HepG2 (cell line): ENCODE data around the gene NEK5. TPM values are rescaled to one million over a fixed set of nuclear protein-coding genes. Genes with fewer than 3 reads are reported as not detected.

ENCODE experiments used
- ATAC-seq: fragments of 200-7000 bp; cut with Tn5 transposase; 3 replicates; pipeline ENCODE4 v1.9.1; 2020; ENCODE audit warnings: mild to moderate bottlenecking, moderate library complexity
- BruUV-seq: library from RNA; stranded (reverse); fragments of 400-500 nt; replicated peaks from 2 replicates; lab custom pipeline; 2021; lab: Mats Ljungman, UMichigan
- CTCF ChIA-PET: fragments of 300-600 bp; formaldehyde crosslinking; extraction: SDS; loops from one replicate; lab custom pipeline; 2021; ENCODE audit warnings: low total read pairs, inconsistent platforms, low intra/inter-chr PET ratio; lab: Yijun Ruan, JAX
- POLR2A ChIA-PET: fragments of 350-600 bp; sonication (Branson Sonifier 250); formaldehyde crosslinking; loops from one replicate; lab custom pipeline; 2020; ENCODE audit warnings: antibody characterized with exemption, inconsistent platforms; lab: Yijun Ruan, JAX
- DNase-seq: peaks from one replicate; pipeline ENCODE4 v3.0.0-alpha.2; 2015; ENCODE audit warnings: low spot score
- FAIRE-seq: peaks from 3 replicates; lab custom pipeline; 2011; peaks lifted over from hg19 to GRCh38; lab: Jason Lieb, UNC
- H2AFZ ChIP-seq: one replicate; pipeline ENCODE4 v1.6.1; 2011; ENCODE audit warnings: low read length, inconsistent platforms
- H3K27ac ChIP-seq: fragments of 300-600 bp; 3 replicates; pipeline ENCODE4 v1.8.0; 2011; ENCODE audit warnings: mixed run types, mild to moderate bottlenecking, mixed read lengths, low read length, inconsistent platforms; ENCODE audit not compliant: insufficient read depth; ENCODE audit errors: extremely low read length
- H3K27me3 ChIP-seq, 2 experiments: fragments of 200-600 bp in 1 of 2; 2 replicates in 1 of 2; 3 replicates in 1 of 2; pipeline versions ENCODE4 v1.6.0 to v1.8.0; 2011; ENCODE audit warnings: low read length in 2 of 2, mild to moderate bottlenecking in 2 of 2, moderate library complexity in 2 of 2, inconsistent platforms in 1 of 2; ENCODE audit not compliant: insufficient read depth in 2 of 2, control insufficient read depth in 1 of 2
- H3K36me3 ChIP-seq, 2 experiments: fragments of 200-600 bp in 1 of 2; replicated peaks in 1 of 2; 2 replicates in 1 of 2; 3 replicates in 1 of 2; pipeline versions ENCODE4 v1.5.1 to v1.8.0; 2011; ENCODE audit warnings: low read length in 2 of 2, inconsistent platforms in 1 of 2; ENCODE audit not compliant: insufficient read depth in 2 of 2, control insufficient read depth in 1 of 2
- H3K4me1 ChIP-seq: 2 replicates; pipeline ENCODE4 v1.5.1; 2012; ENCODE audit warnings: low read length, inconsistent platforms; ENCODE audit not compliant: insufficient read depth
- H3K4me2 ChIP-seq: 2 replicates; pipeline ENCODE4 v1.6.0; 2011; ENCODE audit warnings: low read depth, low read length, inconsistent platforms
- H3K4me3 ChIP-seq, 3 experiments: fragments of 200-600 bp in 1 of 3; sonication (generic), shearing (Covaris generic) in 1 of 3; replicated peaks in 1 of 3; 2 replicates each; pipeline ENCODE4 v1.5.1; 2011 to 2016; ENCODE audit warnings: low read length in 3 of 3, inconsistent platforms in 2 of 3, low read depth in 2 of 3, mild to moderate bottlenecking in 2 of 3, control low read depth in 1 of 3, mixed read lengths in 1 of 3; ENCODE audit not compliant: insufficient read depth in 1 of 3
- H3K79me2 ChIP-seq: one replicate; pipeline ENCODE4 v1.6.1; 2011; ENCODE audit warnings: low read length, inconsistent platforms; ENCODE audit not compliant: insufficient read depth
- H3K9ac ChIP-seq: 2 replicates; pipeline ENCODE4 v1.6.0; 2011; ENCODE audit warnings: mild to moderate bottlenecking, low read depth, low read length, inconsistent platforms; ENCODE audit not compliant: insufficient read depth
- H3K9me3 ChIP-seq: 2 replicates; pipeline ENCODE4 v1.5.1; 2012; ENCODE audit warnings: mild to moderate bottlenecking, low read length
- H4K20me1 ChIP-seq: 2 replicates; pipeline ENCODE4 v1.6.0; 2011; ENCODE audit warnings: inconsistent platforms, mild to moderate bottlenecking, low read length, moderate library complexity; ENCODE audit not compliant: insufficient read depth
- GATAD1 ChIP-seq: IDR thresholded peaks from 2 replicates; pipeline ENCODE4 v1.6.1; 2016; ENCODE audit warnings: missing genetic modification reagents, missing compliant biosample characterization
- KAT7 ChIP-seq: IDR thresholded peaks from 2 replicates; pipeline ENCODE4 v1.6.1; 2018; ENCODE audit warnings: borderline replicate concordance, missing compliant biosample characterization
- NFATC3 ChIP-seq: sonication (generic); formaldehyde crosslinking; IDR thresholded peaks from 2 replicates; pipeline ENCODE4 v1.5.1; 2020; ENCODE audit warnings: mild to moderate bottlenecking, missing genetic modification reagents
- SSRP1 ChIP-seq: IDR thresholded peaks from 2 replicates; pipeline ENCODE4 v1.6.1; 2016; ENCODE audit warnings: control low read depth
- TBP ChIP-seq: sonication (generic); formaldehyde crosslinking; IDR thresholded peaks from 2 replicates; pipeline ENCODE4 v1.5.0; 2020; ENCODE audit warnings: missing genetic modification reagents
- ZFP36L2 ChIP-seq: sonication (generic); formaldehyde crosslinking; IDR thresholded peaks from 2 replicates; pipeline ENCODE4 v1.4.0; 2020; ENCODE audit warnings: missing genetic modification reagents
- ZNF138 ChIP-seq: sonication (generic); formaldehyde crosslinking; IDR thresholded peaks from 2 replicates; pipeline ENCODE4 v1.5.0; 2020; ENCODE audit warnings: mild to moderate bottlenecking, low read depth, missing genetic modification reagents
- ZNF543 ChIP-seq: sonication (generic); formaldehyde crosslinking; IDR thresholded peaks from 2 replicates; pipeline ENCODE4 v1.4.0; 2020; ENCODE audit warnings: mild to moderate bottlenecking, missing genetic modification reagents
- ZNF75D ChIP-seq: sonication (generic); formaldehyde crosslinking; IDR thresholded peaks from 2 replicates; pipeline ENCODE4 v1.8.1; 2023; ENCODE audit warnings: missing genetic modification reagents, mild to moderate bottlenecking, borderline replicate concordance
- ZSCAN29 ChIP-seq: sonication (generic); formaldehyde crosslinking; conservative IDR thresholded peaks from 2 replicates; pipeline ENCODE4 v1.4.0; 2020; ENCODE audit warnings: mild to moderate bottlenecking, missing genetic modification reagents
- WGBS: methylation state at CpG from one replicate; pipeline ENCODE4 v1.1.6; 2017; ENCODE audit warnings: low lambda C conversion rate; 5-methylcytosine and 5-hydroxymethylcytosine counted together
- in situ Hi-C: cut with HindIII; loops from 2 replicates; pipeline ENCODE4 v1.10.0; 2017; ENCODE audit warnings: low pct_unique_long_range_greater_than_20kb; ENCODE audit not compliant: extremely low pct_ligation_motif_present
- intact Hi-C: fragments of 100-400 bp; cut with micrococcal nuclease; formaldehyde crosslinking; loops from one replicate; pipeline ENCODE4 v1.10.0; 2022; ENCODE audit not compliant: unreplicated experiment
- polyA plus RNA-seq, 8 experiments: library from polyadenylated mRNA; depleted of rRNA in 3 of 8; stranded (reverse) in 7 of 8; unstranded in 1 of 8; fragments of >200 nt; fragmentation: Illumina TruSeq in 4 of 8; extraction: Trizol in 4 of 8; gene quantifications; 2 replicates each; pipeline versions ENCODE4 v1.2.1 to v1.2.3, GENCODE V29; 2011 to 2016; ENCODE audit warnings: low read depth in 4 of 8, missing spikeins in 1 of 8, mixed read lengths in 1 of 8; ENCODE audit not compliant: insufficient read depth in 1 of 8
- total RNA-seq, 5 experiments: library from RNA; depleted of rRNA; stranded (reverse); fragments of >200 nt; fragmentation: Illumina TruSeq; extraction: Trizol; gene quantifications; 2 replicates each; pipeline ENCODE4 v1.2.3, GENCODE V29; 2016; ENCODE audit warnings: low read depth in 1 of 5
- TF ChIP-seq, protein P1 (sequence below): IDR thresholded peaks from 2 replicates; pipeline ENCODE4 v1.6.1; 2016
- TF ChIP-seq, protein P2 (sequence below): sonication (generic); formaldehyde crosslinking; conservative IDR thresholded peaks from 2 replicates; pipeline ENCODE4 v1.4.0; 2020; ENCODE audit warnings: missing genetic modification reagents

NEK5 gene
- total and polyA plus RNA-seq, 2 of the 13 experiments (the other 11 are each of a cell fraction or from before 2014, with no cell fraction given): 0.12 to 0.22 TPM

DNA sequence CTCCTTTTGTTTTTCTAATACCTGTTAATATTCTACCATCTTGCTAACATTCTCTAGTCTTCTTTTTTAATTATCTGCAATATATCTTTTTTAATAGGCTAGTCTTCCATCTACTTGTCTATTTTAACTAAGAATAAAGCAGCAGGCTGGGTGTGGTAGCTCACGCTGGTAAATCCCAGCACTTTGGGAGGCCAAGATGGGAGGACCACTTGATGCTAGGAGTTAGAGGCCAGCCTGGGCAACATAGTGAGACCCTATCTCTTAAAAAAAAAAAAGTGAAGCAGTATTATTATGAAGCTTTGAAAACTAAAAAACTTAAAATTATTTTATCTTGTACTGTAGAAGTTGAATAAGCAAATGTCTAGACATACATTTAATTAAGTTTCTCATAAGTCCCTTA lies 101.0 kb downstream of the NEK5 start:
- intact Hi-C loops: loop anchor here (2.0 to 5.0 kb wide), 3 partner anchors 41 to 89 kb away; no protein-coding TSS in a partner anchor
- ChIA-PET POLR2A (no interaction called here), CTCF (no interaction called here)
- 100% methylated on average over 1 of the region's 1 CpG for WGBS
- Histone ChIP-seq H3K79me2 (peaks cover 13% of the 10 kb centered on the region), H3K27me3 (no peaks in the 10 kb centered on the region), H3K27ac (no peak overlapping the region), H3K4me2 (no peak overlapping the region)
- no peak for ATAC-seq
- in situ Hi-C loops: no loop called here
- TF ChIP-seq ZNF138 (CRISPR knock-in tag) (no peak), ZFP36L2 (CRISPR knock-in tag) (no peak), KAT7 (no peak), ZNF543 (CRISPR knock-in tag) (no peak), TBP (no peak), NFATC3 (CRISPR knock-in tag) (no peak), ZNF75D (CRISPR knock-in tag) (no peak), GATAD1 (CRISPR knock-in tag) (no peak), SSRP1 (no peak), ZSCAN29 (CRISPR knock-in tag) (no peak)
- TF ChIP-seq, protein P1, sequence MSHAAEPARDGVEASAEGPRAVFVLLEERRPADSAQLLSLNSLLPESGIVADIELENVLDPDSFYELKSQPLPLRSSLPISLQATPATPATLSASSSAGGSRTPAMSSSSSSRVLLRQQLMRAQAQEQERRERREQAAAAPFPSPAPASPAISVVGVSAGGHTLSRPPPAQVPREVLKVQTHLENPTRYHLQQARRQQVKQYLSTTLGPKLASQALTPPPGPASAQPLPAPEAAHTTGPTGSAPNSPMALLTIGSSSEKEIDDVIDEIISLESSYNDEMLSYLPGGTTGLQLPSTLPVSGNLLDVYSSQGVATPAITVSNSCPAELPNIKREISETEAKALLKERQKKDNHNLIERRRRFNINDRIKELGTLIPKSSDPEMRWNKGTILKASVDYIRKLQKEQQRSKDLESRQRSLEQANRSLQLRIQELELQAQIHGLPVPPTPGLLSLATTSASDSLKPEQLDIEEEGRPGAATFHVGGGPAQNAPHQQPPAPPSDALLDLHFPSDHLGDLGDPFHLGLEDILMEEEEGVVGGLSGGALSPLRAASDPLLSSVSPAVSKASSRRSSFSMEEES (CRISPR knock-in tag): no peak
- TF ChIP-seq, protein P2, sequence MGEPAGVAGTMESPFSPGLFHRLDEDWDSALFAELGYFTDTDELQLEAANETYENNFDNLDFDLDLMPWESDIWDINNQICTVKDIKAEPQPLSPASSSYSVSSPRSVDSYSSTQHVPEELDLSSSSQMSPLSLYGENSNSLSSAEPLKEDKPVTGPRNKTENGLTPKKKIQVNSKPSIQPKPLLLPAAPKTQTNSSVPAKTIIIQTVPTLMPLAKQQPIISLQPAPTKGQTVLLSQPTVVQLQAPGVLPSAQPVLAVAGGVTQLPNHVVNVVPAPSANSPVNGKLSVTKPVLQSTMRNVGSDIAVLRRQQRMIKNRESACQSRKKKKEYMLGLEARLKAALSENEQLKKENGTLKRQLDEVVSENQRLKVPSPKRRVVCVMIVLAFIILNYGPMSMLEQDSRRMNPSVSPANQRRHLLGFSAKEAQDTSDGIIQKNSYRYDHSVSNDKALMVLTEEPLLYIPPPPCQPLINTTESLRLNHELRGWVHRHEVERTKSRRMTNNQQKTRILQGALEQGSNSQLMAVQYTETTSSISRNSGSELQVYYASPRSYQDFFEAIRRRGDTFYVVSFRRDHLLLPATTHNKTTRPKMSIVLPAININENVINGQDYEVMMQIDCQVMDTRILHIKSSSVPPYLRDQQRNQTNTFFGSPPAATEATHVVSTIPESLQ: no peak
- TF ChIP-seq, all 625 proteins: peak for 0
- no TSS peak for BruUV-seq
- FAIRE-seq (no peak), DNase-seq (no peak)
- Histone ChIP-seq H2AFZ (no peak overlapping the region), H3K9me3 (no peaks in the 10 kb centered on the region), H4K20me1 (0 out of 2 replicates have a peak, but pooled peaks cover 5% of the 10 kb centered on the region), H3K36me3 (peaks cover 2 to 19% of the 10 kb centered on the region in 2 experiments; a peak in 4 of 5 replicates), H3K4me1 (peaks cover 45% of the 10 kb centered on the region), H3K4me3 (no peak overlapping the region), H3K9ac (no peak overlapping the region)
